HG02870 (cell line): Measurements from ENCODE around the gene CSF1.

Experiments
- ATAC-seq: cut with Tn5 transposase; IDR thresholded peaks from one replicate; pipeline ENCODE4 v1.9.1; 2021; ENCODE audit warnings: mild to moderate bottlenecking, moderate library complexity; ENCODE audit not compliant: unreplicated experiment

Gene CSF1

GRCh38 chr1:109974191-109974590 is 63.5 kb downstream of the CSF1 start:
- ATAC-seq, result no peak

- no peak for ATAC-seq
Observed at GRCh38 chr1:109975718-109976117, 65.1 kb downstream of the CSF1 start.

GRCh38 chr1:109976762-109977161 is 66.1 kb downstream of the CSF1 start:
- ATAC-seq, result no peak

- ATAC-seq, result no peak
Observed at GRCh38 chr1:109977225-109977624, 66.6 kb downstream of the CSF1 start.

- no peak for ATAC-seq
Observed at GRCh38 chr1:109977657-109978378, 67.2 kb downstream of the CSF1 start.

- ATAC-seq, result no peak
Observed at GRCh38 chr1:109978761-109979488, 68.3 kb downstream of the CSF1 start.

GRCh38 chr1:109979489-109980091 is 68.9 kb downstream of the CSF1 start:
- no peak for ATAC-seq
